Activated T-helper 1 cell treated with anti-CD3 and anti-CD28 coated beads, Interleukin-2, amount 50 U/mL, for 16 hours (primary cell): ENCODE results near the gene KCNAB1.

Experiments
- DNase-seq, 2 donors: peaks; one replicate each; pipeline ENCODE4 v3.0.0-alpha.2; 2020; ENCODE audit warnings: low read depth in 1 of 2, low spot score in 1 of 2

The KCNAB1 gene

GRCh38 chr3:156483002-156483401 is 362.6 kb downstream of the KCNAB1 start:
- DNase-seq, result no peak

- no peak for DNase-seq
These were observed 363.0 kb downstream of the KCNAB1 start for GRCh38 chr3:156483426-156483825.

GRCh38 chr3:156483961-156484787 is 363.8 kb downstream of the KCNAB1 start:
- DNase-seq, result peak in 1 of 2 donors; percentile 15

GRCh38 chr3:156488767-156489166 is 368.4 kb downstream of the KCNAB1 start:
- DNase-seq, result no peak

- DNase-seq, result no peak
These were observed 369.1 kb downstream of the KCNAB1 start for GRCh38 chr3:156489462-156489911.

- no peak for DNase-seq
These were observed 370.8 kb downstream of the KCNAB1 start for GRCh38 chr3:156491192-156491591.

GRCh38 chr3:156492801-156493261 is 372.5 kb downstream of the KCNAB1 start:
- DNase-seq, result no peak

- no peak for DNase-seq
These were observed 373.5 kb downstream of the KCNAB1 start for GRCh38 chr3:156493887-156494286.

- no peak for DNase-seq
These were observed 375.4 kb downstream of the KCNAB1 start for GRCh38 chr3:156495816-156496215.

- no peak for DNase-seq
These were observed 376.9 kb downstream of the KCNAB1 start for GRCh38 chr3:156497326-156497725.

- DNase-seq, result no peak
These were observed 377.9 kb downstream of the KCNAB1 start for GRCh38 chr3:156498307-156498706.

GRCh38 chr3:156507285-156507684 is 386.9 kb downstream of the KCNAB1 start:
- DNase-seq, result no peak

GRCh38 chr3:156509189-156510174 is 389.1 kb downstream of the KCNAB1 start:
- DNase-seq, result no peak

- DNase-seq, result no peak
These were observed 391.8 kb downstream of the KCNAB1 start for GRCh38 chr3:156511987-156512677.

GRCh38 chr3:156513619-156514018 is 393.2 kb downstream of the KCNAB1 start:
- no peak for DNase-seq

GRCh38 chr3:156516284-156516683 is 395.9 kb downstream of the KCNAB1 start:
- no peak for DNase-seq

- DNase-seq, result no peak
These were observed 396.6 kb downstream of the KCNAB1 start for GRCh38 chr3:156516961-156517360.

GRCh38 chr3:156518726-156519125 is 398.3 kb downstream of the KCNAB1 start:
- no peak for DNase-seq

- no peak for DNase-seq
These were observed 399.4 kb downstream of the KCNAB1 start for GRCh38 chr3:156519758-156520162.

GRCh38 chr3:156522673-156523072 is 402.3 kb downstream of the KCNAB1 start:
- DNase-seq, result no peak

GRCh38 chr3:156525808-156526207 is 405.4 kb downstream of the KCNAB1 start:
- no peak for DNase-seq
